Left cardiac atrium (tissue), 4 donors: ENCODE data around the gene MEIOC. TPM values are rescaled to one million over a fixed set of nuclear protein-coding genes. Genes with fewer than 3 reads are reported as not detected.
"Not testable (repeated sequence)": the region's sequence is repeated elsewhere in the genome, so short reads cannot be mapped to it uniquely, and the experiment has no call there.

Experiments
- ATAC-seq, 2 donors: fragments of 200-7000 bp; cut with Tn5 transposase; one replicate each; pipeline ENCODE4 v1.9.1; 2020; ENCODE audit warnings: mild to moderate bottlenecking in 2 of 2, moderate library complexity in 2 of 2
- DNase-seq: peaks from one replicate; pipeline ENCODE4 v3.0.0-alpha.2; 2020
- intact Hi-C, 2 donors: fragments of 100-400 bp; cut with DNase I; formaldehyde crosslinking; loops; one replicate each; pipeline versions ENCODE4 v1.14.1 to v1.15.1; 2022 to 2023
- long read RNA-seq: library from polyadenylated mRNA; unstranded; transcript quantifications from one replicate; pipeline ENCODE4 v2.0.0, GENCODE V29; 2021
- total RNA-seq, 2 donors: library from RNA; stranded (reverse); fragmentation: NEBNext Ultra II Directional; extraction: Animal tissue kit (Norgen Biotek cat#: 25700); gene quantifications; one replicate each; pipeline ENCODE4 v1.2.1, GENCODE V29; 2021
- donor health status: DM: no; HTN: yes; CAD: no.
- donor health status: DM: no; HTN: yes; CAD: no; lungs with severe emphysema.
- donor health status: DM: yes; HTN: yes; CAD: no.
- donor health status: Dilated cardiomyopathy.

MEIOC gene
- under 1 TPM in 1 of 2 donors, not detected in 1; 0.10 TPM for total RNA-seq
- long read RNA-seq: 0 reads

DNA sequence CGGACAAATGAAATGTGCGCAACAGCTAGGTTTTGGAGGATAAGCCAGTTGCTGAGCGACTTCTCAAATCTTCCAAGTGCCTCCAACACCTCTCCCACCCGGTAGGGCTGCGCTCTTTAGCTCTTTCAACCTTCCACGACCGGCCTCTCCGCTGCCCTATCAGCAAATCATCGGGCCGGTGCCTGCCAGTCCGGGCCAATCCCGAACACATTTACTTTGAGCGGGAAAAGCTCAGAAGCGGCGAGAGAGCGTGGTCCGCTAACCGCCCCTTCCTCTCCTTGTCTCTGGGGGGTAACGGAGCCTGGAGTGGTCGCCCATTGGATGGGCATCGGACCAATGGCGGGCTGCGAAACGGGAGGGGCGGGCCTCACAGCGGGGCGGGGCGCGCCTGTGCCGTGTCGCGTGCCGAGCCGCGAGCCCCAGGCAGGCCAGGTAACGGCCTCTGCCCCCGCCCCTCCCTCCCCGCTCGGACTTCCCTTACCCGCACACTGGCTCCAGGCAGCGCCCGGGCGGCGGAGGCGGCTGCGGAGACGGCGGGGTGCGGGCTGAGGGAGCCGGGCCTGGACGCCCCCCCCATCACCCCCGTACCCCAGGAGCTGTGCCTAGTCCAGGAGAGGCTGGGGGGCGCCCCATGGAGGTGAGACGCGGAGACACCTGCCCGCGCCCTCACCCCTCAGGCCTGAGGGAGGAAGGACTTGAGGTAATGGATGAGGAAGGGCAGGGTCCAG lies at the start of gene MEIOC:
MEIOC (plus strand) TSS at position 486 of the 728 bp plus-strand sequence; CDS start at position 632, 146 bp downstream.
- DNase-seq: no peak
- peak; percentile 30 to 55 for ATAC-seq
- intact Hi-C loops: no loop called here

DNA sequence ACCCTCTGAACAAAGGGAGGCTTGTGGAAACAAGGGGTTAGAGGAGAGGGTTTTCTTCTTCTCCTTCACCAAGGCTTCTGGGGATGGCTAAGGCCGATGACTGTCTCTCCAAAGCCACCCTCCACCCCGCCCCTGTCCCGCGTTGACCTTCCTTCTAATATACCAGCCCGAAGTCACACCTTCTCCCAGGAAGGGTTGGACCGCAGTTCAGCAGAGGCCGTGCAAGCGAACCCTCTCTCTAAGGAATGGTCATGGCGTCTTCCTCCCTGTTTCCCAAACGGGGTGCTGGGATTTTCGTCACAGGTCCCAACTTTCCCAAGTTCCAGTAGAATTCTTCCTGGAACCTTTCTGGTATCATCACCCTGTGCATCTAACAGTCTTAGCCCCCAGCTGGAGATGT lies 49.6 kb upstream of the MEIOC start:
- intact Hi-C loops: no loop called here
- ATAC-seq (no peak), DNase-seq (no peak)

DNA sequence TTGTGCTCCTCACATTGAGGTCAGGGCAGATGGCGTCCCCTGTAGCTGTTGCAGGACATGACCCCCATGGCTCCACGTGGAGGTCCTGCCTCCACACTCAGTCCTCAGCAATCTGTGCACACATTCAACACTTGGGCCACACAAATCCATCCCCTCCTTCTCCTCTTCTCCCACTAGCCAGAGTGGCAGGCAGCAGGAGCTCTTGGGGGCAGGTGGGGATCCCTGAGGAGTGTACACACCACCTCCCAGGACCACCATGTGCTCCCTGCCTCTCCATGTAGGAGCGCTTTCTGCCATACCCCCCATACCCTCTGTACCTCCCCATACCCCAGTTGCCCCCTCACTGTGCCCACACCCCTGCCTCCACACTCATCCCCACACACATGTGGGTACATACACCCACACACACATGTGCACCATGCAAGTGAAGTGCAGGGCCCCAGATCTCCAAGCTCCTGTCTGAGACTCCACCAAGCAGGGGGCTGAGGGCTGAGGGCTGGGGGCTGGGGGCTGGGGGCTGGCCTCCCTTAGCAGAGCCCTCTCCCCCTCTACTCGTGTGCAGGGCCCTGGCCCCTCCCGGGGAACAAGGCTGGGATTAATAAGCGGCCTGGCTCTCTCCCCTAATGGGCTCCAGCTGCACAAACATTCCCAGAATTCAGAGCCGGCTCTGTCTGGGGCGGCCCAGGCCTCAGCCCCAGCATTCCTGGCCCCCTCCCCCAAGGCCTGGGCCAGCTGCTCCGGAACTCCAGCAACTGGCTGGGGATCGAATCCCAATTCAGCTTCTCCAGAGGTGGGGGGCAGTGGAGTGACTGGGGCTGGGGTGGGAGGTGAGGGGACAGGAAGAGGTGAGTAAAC lies 48.2 kb upstream of the MEIOC start:
- ATAC-seq: peak; percentile 79 to 87
- no peak for DNase-seq
- intact Hi-C loops: no loop called here

DNA sequence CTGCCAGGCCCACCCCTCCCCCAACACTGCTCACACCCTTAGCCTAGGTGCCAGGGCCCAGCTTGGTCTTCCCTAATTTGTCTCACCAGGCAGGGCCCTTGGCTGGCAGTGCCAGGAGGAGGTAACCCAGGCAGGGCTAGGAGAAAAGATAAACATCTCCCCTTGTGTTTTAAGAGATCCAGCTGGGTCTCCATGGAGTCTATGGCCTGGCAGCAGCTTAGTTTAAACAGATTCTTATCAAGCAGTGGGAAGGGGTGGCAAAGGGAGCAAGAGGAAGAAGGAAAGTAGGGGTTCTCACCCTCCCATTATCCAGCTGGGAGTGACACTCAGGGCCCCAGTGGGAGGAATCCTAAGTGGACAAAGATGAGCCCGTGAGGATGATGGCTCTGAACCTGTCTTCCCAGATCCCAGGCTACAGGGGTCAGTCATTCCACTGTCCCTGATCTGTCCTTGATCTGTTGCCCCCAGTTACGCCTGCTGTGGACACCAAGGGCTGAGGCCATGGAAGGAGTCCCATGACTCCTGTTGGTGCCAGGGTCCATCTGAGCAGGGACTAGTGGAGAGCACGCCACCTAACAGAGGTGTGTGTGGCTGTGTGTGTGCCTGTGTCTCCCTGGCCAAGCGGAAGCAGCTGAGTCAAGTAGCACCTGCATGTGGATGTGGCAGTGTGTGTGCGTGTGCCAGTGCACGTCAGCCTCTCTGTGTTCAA lies 47.4 kb upstream of the MEIOC start:
- ATAC-seq: no peak
- intact Hi-C loops: no loop called here
- no peak for DNase-seq

DNA sequence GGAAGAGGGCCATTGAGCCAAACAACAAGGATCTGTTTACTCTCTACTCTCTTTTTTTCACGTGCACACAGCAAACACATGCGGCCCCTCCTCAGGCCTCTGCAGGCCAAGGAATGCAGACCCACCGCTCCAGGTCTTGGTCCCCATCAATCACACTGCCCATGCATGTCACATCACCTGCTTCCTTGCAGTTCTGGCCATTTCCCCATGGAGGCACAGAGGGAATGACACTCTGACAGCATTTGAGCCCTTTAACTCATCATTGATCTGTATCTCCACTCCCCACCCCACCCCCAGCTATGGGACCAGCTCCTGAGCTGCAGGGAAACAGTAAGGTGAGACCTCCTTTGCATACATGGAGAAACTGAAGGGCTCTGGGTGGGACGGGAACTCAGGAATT lies 45.9 kb upstream of the MEIOC start:
- DNase-seq (no peak), ATAC-seq (no peak)
- intact Hi-C loops: no loop called here

DNA sequence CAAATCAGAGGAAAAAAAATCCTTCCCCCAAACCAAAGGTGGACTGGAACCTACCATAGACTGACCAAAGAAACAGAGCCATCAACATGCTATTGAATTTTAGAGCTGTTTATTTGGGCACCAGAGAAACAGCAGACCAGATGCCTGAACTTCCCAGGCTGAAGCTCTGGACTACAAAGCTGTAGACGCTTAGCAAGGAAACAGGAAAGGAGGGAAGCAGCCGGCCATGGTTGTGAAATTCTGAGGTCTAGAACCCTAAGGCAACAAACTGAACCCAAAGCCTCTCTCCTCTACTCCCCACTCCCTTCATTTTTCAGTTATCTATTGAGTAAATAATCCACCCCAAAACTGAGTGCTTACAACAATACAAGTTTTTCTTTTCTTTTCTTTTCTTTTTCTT lies 45.4 kb upstream of the MEIOC start:
- intact Hi-C loops: no loop called here
- ATAC-seq (no peak), DNase-seq (no peak)

DNA sequence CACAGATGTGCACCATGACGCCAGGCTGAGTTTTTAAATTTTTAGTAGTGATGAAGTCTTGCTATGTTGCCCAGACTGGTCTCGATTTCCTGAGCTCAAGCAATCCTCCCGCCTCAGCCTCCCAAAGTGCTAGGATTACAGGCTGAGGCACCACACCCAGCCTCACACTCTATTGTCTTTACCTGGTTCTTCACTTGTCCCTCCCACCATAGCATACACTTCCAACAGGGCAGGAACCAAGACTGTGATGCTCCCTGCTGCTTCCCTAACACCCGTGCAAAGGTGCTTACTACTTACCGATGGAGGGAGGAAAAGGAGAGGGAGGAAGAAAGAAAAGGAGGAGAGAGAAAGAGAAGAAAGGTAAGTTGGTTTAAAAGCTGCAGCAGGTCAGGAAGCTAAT lies 41.4 kb upstream of the MEIOC start:
- ATAC-seq: no peak
- no peak for DNase-seq
- intact Hi-C loops: no loop called here

DNA sequence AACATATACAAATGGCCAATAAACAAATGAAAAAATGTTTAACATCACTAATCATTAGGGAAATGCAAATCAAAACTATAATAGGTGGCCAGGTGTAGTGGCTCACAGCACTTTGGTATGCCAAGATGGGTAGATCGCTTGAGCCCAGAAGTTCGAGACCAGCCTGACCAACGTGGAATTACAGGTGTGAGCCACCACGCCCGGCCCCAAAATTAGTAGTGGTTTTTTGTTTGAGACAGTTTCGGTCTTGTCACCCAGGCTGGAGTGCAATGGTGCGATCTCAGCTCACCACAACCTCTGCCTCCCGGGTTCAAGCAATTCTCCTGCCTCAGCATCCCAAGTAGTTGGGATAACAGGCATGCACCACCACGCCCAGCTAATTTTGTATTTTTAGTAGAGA lies 37.6 kb upstream of the MEIOC start:
- ATAC-seq, intact Hi-C loops, DNase-seq: not testable (repeated sequence)

DNA sequence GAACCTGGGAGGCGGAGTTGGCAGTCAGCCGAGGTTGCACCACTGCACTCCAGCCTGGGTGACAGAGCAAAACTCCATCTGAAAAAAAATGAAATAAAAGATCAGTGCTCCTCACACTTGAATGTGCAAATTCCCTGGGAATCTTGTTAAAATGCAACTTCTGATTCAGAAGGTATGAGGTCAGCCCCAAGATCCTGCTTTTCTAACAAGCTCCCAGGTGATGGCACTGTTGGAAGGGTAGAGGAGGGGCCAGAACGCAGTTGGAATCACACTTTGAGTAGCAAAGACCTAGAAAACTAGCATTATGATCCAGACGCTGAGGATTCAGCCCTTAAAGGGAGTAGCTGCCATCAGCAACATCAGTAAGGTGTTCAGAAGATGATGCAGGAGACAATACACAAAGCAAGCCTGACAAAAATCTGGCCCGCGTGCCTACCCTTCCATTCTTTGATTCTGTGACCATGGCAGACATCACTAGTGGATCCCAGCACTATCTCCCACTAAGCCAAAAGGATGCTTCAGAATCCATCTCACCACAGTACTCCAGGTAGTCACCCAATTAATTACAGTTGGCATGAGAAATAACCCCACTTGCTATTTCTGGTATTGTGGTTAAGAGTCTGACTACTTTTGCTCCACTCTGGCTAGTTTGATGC lies 33.1 kb upstream of the MEIOC start:
- intact Hi-C loops: no loop called here
- ATAC-seq: no peak
- DNase-seq: no peak

DNA sequence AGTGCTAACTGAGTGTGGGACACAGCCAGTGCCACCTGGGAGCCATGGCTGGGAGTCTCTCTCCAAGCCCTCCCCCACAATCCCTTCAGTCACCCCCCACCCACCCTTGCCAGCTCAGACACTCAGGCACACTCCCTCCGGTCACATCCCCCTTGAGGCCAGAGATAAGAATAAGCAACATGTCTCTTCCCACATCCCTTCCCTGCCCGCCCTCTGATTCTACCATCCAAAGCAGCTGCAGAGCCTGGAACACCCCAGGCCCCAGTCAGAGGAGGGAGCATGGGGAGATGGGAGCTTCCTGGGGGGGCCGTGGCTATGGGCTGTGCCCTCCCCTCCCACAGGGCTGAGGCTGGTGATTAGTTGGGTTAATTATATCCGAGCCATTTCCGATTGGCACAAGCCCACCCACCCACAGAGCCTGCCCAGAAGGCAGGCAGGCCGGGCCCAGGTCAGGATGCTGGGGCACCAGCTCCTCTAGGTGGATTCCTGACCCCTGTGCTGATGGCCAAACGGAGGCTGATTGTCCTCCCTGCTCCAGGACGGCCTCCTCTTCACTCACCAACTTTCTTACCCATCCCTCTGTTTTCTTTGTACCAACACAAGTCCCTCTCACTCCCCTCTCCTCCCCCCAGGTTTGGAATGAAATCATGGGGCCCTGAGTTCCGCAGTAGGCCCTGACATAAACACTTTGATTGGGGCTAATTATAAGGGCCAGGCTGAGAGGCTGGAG lies 28.6 kb upstream of the MEIOC start:
- ATAC-seq: no peak
- intact Hi-C loops: no loop called here

DNA sequence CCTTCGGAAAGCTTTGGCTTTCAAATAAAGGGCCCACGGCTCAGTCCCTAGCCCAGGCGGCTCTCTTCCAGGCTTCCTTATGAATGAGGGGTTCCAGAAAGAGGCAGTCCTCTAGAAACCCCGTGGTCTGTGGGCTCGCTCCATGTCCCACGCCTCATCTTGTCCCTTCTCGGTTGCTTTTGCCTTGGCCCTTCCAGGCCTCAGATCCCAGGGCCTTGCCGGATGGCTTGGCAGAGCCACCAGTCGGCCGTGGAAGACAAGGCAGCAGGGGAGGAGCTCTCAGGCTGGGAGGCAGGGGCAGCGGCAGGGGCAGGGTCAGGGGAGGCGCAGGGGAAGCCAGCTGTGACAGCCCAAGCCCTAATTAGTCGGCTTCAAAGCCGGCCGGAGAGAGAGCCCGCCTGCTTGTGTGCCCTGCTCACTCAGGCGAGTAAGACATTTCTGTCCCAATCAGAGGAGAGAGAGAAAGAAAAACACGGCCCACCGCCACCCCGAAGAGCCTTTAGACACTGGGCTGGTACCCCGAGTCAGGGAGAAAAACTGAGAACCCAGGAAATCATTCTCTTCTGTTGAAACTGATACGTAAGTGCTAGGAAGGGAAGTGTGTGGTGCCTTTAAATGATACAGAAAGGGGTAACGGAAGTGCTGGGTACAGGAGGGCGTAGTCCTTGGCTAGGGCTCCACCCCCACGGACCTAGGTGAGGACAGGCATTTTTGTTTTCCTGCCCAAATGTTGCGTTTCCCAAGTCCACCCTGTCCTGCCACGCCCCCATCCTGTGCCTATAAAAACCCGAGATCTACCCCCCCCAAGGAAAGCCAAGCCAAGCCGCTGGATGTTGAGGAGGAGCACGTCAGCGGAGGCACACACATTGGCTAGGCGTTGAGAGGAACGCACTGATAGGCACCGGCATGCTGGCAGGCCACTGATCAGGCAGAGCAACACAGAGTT lies 27.8 kb upstream of the MEIOC start:
- ATAC-seq (peak; percentile 86 to 88), DNase-seq (peak; percentile 75)
- intact Hi-C loops: no loop called here

More for the DNA sequence above, 28.6 kb upstream of the MEIOC start:
- DNase-seq: no peak

DNA sequence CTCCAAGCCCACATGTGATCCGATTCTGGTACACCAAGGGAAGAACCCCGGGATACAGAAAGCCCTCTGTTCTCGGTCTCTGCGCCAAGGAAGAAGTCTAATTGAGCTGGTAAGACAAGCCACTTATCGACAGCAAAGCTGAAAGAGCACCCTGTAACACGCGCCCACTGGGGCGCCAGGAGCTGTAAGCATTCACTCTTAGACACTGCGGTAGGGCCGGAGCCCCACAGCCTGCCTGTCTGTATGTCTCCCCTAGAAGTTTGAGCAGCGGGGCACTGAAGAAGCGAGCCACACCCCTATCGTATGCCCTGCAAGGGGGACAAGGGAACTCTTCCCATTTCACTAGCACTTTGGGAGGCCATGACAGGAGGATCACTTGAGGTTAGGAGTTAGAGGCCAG lies 27.0 kb upstream of the MEIOC start:
- intact Hi-C loops: no loop called here
- DNase-seq (no peak), ATAC-seq (no peak)

DNA sequence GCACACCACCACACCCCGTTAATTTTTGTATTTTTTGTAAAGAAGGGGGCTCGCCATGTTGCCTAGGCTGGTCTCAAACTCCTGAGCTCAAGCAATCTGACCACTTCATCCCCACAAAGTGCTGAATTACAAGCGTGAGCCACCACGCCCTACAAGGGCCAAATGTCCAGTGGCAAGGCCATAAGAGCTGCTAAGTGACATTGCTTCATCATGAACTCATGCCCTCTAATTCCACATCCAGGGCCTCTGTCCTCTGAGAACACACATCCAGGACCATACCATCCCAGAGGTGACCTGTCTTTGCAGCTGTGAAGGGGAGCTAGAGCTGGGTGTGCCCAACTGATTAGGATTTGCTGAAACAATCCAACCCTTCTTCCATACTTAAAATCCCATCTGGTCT lies 25.6 kb upstream of the MEIOC start:
- no peak for DNase-seq
- intact Hi-C loops: no loop called here
- ATAC-seq: no peak

DNA sequence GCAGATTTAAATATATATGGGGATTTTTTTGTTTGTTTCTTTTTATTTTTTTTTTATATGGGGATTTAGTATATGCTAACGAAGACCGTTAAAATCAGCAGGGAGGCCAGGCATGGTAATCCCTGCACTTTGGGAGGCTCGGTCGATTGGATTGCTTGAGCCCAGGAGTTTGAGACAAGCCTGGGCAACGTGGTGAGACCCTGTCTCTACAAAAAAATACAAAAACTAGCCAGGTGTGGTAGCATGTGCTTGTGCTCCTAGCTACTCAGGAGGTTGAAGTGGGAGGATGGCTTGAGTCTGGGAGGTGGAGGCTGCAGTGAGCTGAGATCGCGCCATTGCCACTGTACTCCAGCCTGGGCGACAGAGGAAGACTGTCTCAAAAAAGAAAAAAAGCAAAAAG lies 22.3 kb upstream of the MEIOC start:
- ATAC-seq (no peak), DNase-seq (no peak)
- intact Hi-C loops: no loop called here

DNA sequence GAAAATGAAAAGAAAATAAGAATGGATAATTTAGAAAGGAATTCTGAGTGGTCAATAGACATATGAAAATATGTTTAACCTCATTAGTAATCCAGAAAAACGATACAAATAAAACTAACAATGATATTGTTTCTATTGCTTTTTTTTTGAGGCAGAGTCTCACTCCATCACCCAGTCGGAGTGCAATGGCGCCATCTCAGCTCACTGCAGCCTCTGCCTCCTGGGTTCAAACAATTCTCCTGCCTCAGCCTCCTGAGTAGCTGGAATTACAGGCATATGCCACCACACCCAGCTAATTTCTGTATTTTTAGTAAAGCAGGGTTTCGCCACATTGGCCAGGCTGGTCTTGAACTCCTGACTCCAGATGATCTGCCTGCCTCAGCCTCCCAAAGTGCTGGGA lies 21.9 kb upstream of the MEIOC start:
- DNase-seq, intact Hi-C loops, ATAC-seq: not testable (repeated sequence)

DNA sequence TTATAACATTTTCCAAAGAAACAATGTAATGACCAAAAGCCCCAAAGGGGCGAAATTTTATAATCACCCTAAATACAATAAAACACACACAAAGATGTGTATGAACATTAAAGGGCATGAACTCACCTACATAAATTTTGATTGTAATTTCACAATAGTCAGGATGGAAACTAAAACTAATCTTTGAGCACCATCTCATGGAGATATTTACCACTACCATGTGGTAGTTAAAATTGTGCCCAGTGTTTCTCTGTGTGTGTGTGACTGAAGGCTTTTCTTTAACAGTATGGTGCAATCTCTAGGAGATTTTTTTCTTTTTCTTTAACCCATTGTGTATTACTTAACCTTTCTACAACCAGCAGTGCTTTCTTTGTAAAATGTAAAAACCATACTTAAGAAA lies 19.7 kb upstream of the MEIOC start:
- ATAC-seq (peak; percentile 68 to 76), DNase-seq (no peak)
- intact Hi-C loops: loop anchor here (1.0 to 5.0 kb wide), 2 partner anchors 103 to 104 kb away; no protein-coding TSS in a partner anchor

DNA sequence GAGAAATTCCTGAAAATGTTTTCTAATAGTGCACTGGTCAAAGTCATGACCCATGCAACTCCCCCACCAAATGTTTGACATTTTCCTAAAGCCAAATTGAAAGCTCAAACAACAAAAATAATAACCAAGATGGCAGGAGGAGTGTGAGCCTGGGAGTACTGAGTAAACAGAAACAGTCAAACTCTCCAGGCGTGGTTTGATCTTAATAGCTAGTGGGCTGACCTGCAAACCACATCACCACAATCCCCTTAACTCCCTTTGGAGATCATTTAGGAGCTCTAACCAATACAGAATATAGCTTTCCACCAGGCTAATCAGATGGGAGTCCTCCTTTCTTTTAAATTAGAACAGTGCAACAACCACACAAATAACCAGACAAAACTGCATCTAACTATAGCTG lies 19.2 kb upstream of the MEIOC start:
- ATAC-seq: no peak
- intact Hi-C loops: loop anchor here in 1 of 2 donors (5.0 kb wide), 1 partner anchor 105 kb away; no protein-coding TSS in a partner anchor
- no peak for DNase-seq
